Lower lobe of right lung (tissue), 2 donors: ENCODE data around the gene DENND5A. TPM values are rescaled to one million over a fixed set of nuclear protein-coding genes. Genes with fewer than 3 reads are reported as not detected.
A peak's percentile ranks its signal among the peaks of the same experiment; 100 is the strongest.
"Not testable (repeated sequence)": the region's sequence is repeated elsewhere in the genome, so short reads cannot be mapped to it uniquely, and the experiment has no call there.

ENCODE experiments used
- ATAC-seq, 2 donors: fragments of 200-7000 bp; cut with Tn5 transposase; one replicate each; pipeline ENCODE4 v1.9.1; 2020 to 2022; ENCODE audit warnings: mild to moderate bottlenecking in 2 of 2, moderate library complexity in 2 of 2
- DNase-seq: peaks from one replicate; pipeline ENCODE4 v3.0.0-alpha.2; 2020
- H3K27ac ChIP-seq: fragments of 200-600 bp; one replicate; pipeline ENCODE4 v1.8.0; 2022
- H3K27me3 ChIP-seq: fragments of 200-600 bp; one replicate; pipeline ENCODE4 v1.8.0; 2022; ENCODE audit warnings: low read depth
- H3K36me3 ChIP-seq: fragments of 200-600 bp; one replicate; pipeline ENCODE4 v1.8.0; 2022; ENCODE audit warnings: mild to moderate bottlenecking
- H3K4me1 ChIP-seq: fragments of 200-600 bp; one replicate; pipeline ENCODE4 v1.8.0; 2022
- H3K4me3 ChIP-seq: fragments of 200-600 bp; one replicate; pipeline ENCODE4 v1.8.0; 2022; ENCODE audit warnings: mild to moderate bottlenecking
- H3K9me3 ChIP-seq: fragments of 200-600 bp; one replicate; pipeline ENCODE4 v1.8.0; 2022
- CTCF ChIP-seq: fragments of 200-600 bp; IDR thresholded peaks from one replicate; pipeline ENCODE4 v1.8.0; 2022; ENCODE audit warnings: antibody characterized with exemption, mild to moderate bottlenecking
- intact Hi-C: fragments of 100-400 bp; cut with DNase I; formaldehyde crosslinking; loops from one replicate; pipeline ENCODE4 v1.11.0; 2022
- total RNA-seq: library from RNA; stranded (reverse); fragmentation: NEBNext Ultra II Directional; extraction: Animal tissue kit (Norgen Biotek cat#: 25700); gene quantifications from one replicate; pipeline ENCODE4 v1.2.1, GENCODE V29; 2021
- donor health status: DM: no; HTN: yes; CAD: no; lungs with severe emphysema.

DENND5A gene
- total RNA-seq, 1 donor from 2014 or later, result 97.5 TPM

- no peaks in the 10 kb centered on the region for H3K27me3 ChIP-seq
- no peak overlapping the region for H3K4me3 ChIP-seq
- H3K9me3 ChIP-seq, result no peaks in the 10 kb centered on the region
- intact Hi-C loops, result no loop called here
- H3K27ac ChIP-seq, result no peak overlapping the region
- peaks cover 14% of the 10 kb centered on the region for H3K36me3 ChIP-seq
- no peak for TF ChIP-seq CTCF
- ATAC-seq, result no peak
- no peak for DNase-seq
- H3K4me1 ChIP-seq, result peaks cover 17% of the 10 kb centered on the region
Measured at GRCh38 chr11:9253086-9253485, 12.1 kb downstream of the DENND5A start.

GRCh38 chr11:9251311-9251710, 13.8 kb downstream of the DENND5A start:
- ATAC-seq (no peak), DNase-seq (no peak)
- TF ChIP-seq CTCF, result no peak
- no peaks in the 10 kb centered on the region for H3K9me3 ChIP-seq
- no peak overlapping the region for H3K27ac ChIP-seq
- peaks cover 25% of the 10 kb centered on the region for H3K4me1 ChIP-seq
- no peaks in the 10 kb centered on the region for H3K27me3 ChIP-seq
- H3K4me3 ChIP-seq, result no peak overlapping the region
- H3K36me3 ChIP-seq, result peaks cover 14% of the 10 kb centered on the region
- intact Hi-C loops, result no loop called here

- H3K4me1 ChIP-seq, result peaks cover 30% of the 10 kb centered on the region
- TF ChIP-seq CTCF, result no peak
- no peaks in the 10 kb centered on the region for H3K27me3 ChIP-seq
- ATAC-seq, result peak in 1 of 2 donors; percentile 31
- intact Hi-C loops, result no loop called here
- H3K27ac ChIP-seq, result no peak overlapping the region
- DNase-seq, result no peak
- H3K9me3 ChIP-seq, result no peaks in the 10 kb centered on the region
- no peak overlapping the region for H3K4me3 ChIP-seq
- peaks cover 8% of the 10 kb centered on the region for H3K36me3 ChIP-seq
Measured at GRCh38 chr11:9250139-9250582, 15.0 kb downstream of the DENND5A start.

GRCh38 chr11:9249252-9249651, 15.9 kb downstream of the DENND5A start:
- peaks cover 30% of the 10 kb centered on the region for H3K4me1 ChIP-seq
- ATAC-seq (no peak), DNase-seq (no peak)
- H3K36me3 ChIP-seq, result peaks cover under 1% of the 10 kb centered on the region
- TF ChIP-seq CTCF, result no peak
- H3K9me3 ChIP-seq, result no peaks in the 10 kb centered on the region
- intact Hi-C loops, result no loop called here
- H3K4me3 ChIP-seq, result no peak overlapping the region
- H3K27me3 ChIP-seq, result no peaks in the 10 kb centered on the region
- H3K27ac ChIP-seq, result no peak overlapping the region

GRCh38 chr11:9247863-9248262, 17.3 kb downstream of the DENND5A start:
- ATAC-seq, result no peak
- intact Hi-C loops, result no loop called here
- no peaks in the 10 kb centered on the region for H3K27me3 ChIP-seq

GRCh38 chr11:9236242-9236641, 28.9 kb downstream of the DENND5A start:
- intact Hi-C loops, ATAC-seq: not testable (repeated sequence)

More at GRCh38 chr11:9247863-9248262, 17.3 kb downstream of the DENND5A start:
- TF ChIP-seq CTCF, result no peak
- no peak overlapping the region for H3K4me3 ChIP-seq
- H3K9me3 ChIP-seq, result no peaks in the 10 kb centered on the region
- H3K27ac ChIP-seq, result no peak overlapping the region
- no peak for DNase-seq
- H3K36me3 ChIP-seq, result no peaks in the 10 kb centered on the region
- H3K4me1 ChIP-seq, result peaks cover 30% of the 10 kb centered on the region

More at GRCh38 chr11:9236242-9236641, 28.9 kb downstream of the DENND5A start:
- H3K27me3 ChIP-seq, H3K9me3 ChIP-seq, DNase-seq, H3K4me3 ChIP-seq, H3K27ac ChIP-seq, H3K36me3 ChIP-seq: not testable (repeated sequence)
- peaks cover 12% of the 10 kb centered on the region for H3K4me1 ChIP-seq
